Right renal cortex interstitium (tissue), 3 donors: ENCODE measurements around the gene DTYMK. TPM values are rescaled to one million over a fixed set of nuclear protein-coding genes. Genes with fewer than 3 reads are reported as not detected.

Experiments
- DNase-seq, 3 donors: peaks; one replicate each; pipeline ENCODE4 v3.0.0-alpha.2; 2013; ENCODE audit warnings: low read depth in 3 of 3, low spot score in 2 of 3
- polyA plus RNA-seq, 3 donors: library from polyadenylated mRNA; unstranded; fragments of 120-200 nt; gene quantifications; one replicate each; pipeline ENCODE4 v1.2.1, GENCODE V29; 2013; ENCODE audit not compliant: insufficient read length in 3 of 3

Gene DTYMK
- polyA plus RNA-seq, 3 donors = 32.7 to 39.0 (median 37.4) TPM

DNA sequence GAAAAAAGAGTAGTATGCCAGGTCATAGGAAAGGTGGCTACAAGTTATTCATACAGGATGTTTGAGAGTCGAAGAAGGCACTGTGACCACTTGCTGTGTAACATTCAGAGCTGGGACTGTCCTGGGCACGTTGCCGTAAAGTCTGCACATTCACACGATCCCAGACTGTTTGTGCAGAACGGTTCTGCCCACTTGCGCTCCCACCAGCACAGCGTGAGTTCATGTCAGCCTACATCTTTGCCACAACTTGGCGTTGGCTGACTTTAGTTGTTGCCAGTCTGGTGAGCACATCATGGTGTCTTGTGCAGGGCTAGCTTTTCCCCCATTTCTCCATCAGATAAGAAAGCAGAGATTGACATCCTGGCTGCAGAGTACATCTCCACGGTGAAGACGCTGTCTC is 22.3 kb upstream of the DTYMK start:
- no peak for DNase-seq

DNA sequence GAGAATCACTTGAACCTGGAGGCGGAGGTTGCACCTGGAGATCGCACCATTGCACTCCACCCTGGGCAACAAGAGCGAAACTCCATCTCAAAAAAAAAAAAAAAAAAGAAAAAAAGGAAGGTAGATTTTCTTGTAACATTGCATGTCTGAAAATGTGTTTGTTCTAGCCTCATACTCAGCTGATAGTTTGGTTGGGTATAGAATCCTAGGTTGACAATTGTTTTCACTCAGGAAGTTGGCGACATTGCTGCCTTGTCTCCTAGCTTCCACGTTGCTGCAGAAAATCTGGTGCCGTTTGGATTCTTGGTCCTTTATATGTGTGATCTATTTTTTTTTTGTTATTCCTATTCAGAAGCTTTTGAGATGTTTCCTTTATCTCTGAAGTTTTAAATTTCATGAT is 19.9 kb upstream of the DTYMK start:
- DNase-seq = no peak

DNA sequence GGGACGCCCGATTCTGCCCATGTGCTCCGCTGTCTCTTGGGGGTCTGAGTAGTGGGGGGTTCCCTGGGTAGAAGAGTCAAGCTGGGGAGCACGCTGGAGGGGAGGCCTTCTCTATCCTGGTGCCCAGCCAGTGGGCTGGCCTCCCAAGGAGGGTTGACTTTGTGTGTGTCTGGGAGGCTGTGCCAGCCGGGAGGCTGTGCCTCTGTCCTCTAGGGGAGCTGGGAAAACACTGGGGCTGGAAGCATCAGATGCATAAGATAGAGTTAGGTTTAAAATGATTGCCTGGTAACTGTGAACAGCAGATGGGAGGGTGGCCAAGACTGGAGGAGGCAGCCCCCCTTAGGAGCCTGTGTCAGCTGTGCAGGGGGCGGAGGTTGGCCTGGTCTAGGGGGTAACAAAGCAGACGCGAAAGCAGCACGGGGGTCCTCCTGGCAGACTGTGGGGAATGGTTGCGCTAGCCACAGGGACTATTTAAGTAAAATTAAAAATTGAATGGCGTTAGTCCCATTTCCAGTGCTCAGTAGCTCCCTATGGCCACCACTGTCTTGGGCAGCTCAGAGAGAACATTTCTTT is 16.5 kb upstream of the DTYMK start:
- DNase-seq = no peak

DNA sequence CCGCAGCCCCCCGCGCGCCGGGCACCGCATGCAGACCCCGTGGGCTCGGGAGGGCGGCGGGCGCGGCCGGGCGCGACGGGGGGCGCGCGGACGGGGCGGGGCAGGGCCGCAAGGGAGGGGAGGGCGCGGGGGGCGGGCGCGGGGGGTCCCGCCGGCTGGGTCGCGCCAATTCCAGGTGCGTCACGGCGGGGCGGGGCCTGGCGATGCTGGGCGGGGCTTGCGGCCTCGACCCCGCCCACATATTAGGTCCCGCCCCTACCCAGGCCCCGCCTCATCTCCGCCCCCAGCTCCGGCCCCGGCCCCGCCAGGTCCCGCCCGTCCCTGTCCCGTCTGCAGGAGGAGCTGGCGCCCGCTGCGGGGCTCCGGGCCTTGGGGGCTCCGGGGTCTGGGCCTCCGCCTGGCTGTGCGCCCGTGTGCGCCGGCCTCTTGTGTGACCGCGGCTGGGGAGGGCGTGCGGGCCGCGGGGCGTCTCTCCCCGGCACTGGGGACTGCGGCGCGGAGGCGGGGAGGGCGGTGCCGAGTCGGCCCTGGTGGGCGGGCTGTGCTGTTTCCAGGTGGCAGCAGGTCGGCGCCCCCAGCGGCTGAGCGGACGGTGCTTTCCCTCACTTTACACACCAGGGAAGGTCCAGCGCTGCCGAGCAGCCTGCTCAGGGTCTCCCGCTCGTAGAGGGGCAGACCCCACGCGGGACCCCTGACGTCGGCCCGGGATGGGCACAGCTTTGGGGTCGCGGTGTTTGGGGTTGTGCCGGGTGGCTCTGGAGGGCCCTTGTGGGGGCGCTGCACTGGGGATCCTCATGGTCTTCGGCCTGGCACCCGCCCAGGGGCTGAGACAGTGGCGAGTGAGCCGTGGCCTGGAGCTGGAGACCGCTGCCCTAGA is 15.8 kb upstream of the DTYMK start:
- peak; percentile 45 to 74 (median 71) for DNase-seq

DNA sequence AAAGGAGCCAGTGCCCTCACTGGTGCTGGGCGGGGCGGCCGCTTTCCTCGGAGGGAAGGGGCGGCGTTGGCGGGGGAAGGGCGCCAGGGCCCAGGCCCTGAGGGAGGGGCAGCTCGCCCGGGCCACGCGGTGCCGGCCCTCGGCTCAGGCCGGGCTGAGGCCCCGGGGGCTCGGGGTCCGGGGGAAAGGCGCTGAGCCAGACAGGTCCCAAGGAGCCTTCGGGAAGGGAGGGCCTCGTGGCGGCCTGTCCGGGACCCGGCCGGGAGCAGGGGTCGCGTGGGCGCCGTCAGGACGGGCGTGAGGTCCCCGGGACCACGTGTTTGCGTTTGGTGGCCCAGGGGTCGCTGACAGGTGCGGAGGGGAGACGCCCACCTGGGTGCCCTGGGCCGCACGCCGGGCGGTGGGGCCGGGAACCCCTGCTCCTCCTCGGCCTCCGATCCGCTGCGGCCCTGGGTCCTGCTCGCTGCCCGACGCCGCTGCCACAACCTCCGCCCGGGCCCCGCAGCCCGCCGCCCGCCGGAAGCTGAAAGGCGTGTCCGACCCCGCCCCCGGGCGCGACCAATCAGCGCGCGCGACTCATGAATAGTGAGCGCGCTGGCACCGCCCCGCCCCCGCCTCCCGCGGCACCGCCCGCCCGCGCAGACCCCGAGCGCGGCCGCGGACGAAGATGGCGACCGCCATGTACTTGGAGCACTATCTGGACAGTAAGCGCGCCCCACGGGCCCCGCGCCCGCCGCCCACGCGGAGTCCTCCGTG is 15.0 kb upstream of the DTYMK start, which contains the start of gene ING5:
Gene ING5, plus strand, starts transcription at position 641 of the 756 bp plus-strand sequence. Its CDS starts 27 bp downstream, at position 668.
- DNase-seq = peak; percentile 60 to 86 (median 81)

DNA sequence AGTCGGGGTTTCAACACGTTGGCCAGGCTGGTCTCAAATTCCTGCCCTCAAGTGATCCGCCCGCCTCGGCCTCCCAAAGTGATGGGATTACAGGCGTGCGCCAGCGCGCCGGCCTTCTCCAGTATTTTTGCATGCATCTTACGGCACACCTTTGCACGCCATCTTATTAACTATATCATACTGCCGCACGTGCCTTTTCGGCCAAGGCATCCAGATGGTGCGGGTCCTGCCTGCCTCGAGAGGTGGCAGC is 14.5 kb upstream of the DTYMK start:
- DNase-seq = peak in 1 of 3 donors; percentile 33

DNA sequence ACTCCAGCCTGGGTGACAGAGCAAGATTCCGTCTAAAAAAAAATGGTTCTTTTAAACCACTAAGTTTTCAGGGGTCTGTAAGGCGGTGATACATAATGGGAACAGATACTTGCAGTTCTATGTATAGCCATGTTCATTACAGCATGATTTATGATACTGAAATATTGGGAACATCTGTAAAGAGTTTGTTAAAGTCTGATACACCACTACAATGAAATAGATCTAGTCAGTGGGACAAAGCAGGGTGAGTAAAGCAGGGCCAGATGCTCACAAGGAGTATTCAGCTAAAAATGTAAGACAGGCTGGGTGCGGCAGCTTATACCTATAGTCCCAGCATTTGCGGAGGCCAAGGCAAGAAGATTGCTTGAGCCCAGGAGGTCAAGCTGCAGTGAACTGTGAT is 9.0 kb upstream of the DTYMK start:
- DNase-seq = no peak

DNA sequence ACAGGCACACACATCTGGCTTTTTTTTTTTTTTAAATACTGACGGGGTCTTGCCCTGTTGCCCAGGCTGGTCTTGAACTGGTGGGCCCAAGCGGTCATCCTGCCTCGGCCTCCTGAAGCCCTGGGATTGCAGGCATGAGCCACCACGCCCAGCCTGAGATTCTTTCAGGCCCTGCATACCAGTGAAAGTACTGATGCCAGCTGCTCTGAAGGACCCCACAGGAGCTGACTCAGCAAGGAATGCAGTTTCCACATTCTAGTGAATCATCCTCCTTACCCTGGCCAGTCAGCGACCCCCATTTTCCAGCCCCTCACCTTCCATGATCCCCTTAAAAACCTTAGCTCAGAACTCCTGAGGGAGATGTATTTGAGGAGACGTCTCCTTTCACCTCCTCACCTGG is 5.8 kb upstream of the DTYMK start:
- DNase-seq = no peak

DNA sequence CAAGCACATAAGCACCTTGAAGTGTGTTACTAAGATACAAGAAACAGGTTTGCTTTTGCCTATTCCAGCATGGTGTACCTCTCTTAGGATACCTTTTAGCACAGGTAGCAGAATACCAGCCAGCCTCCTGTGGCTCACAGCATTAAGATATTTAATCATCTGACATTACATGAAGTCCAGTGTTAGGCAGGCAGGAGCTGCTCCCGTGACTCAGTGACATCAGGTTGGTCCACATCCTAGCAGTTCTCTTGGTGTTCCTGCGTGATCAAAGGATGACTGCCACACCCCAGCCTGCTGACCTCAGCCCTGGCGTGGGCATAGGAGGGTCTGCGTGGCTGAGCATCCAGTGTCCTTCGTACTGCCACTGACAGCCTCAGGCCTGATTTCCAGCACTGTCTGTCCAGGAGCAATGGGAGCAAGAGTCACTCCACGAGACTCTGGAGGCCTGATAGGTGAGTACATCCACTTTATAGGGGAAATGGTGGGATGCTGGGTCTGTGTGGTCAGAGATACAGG is 3.6 kb upstream of the DTYMK start:
- DNase-seq = no peak

DNA sequence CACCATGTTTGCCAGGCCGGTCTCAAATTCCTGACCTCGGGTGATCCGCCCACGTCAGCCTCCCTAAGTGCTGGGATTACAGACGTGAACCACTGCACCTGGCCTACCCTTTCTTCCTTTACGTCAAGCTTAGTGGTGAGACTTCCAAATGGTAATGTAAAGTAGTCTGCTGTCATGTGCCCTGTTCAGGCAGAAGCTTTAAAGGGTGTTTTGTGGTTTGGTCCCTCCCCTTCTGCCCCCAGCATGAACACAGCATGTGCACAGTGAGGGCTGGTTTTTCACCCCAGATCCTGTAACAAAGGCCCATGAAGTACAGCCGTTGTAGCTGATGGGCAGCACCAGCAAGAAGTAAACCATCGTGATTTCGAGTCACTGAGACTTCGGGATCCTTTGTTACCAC is 2.7 kb upstream of the DTYMK start:
- DNase-seq = no peak

DNA sequence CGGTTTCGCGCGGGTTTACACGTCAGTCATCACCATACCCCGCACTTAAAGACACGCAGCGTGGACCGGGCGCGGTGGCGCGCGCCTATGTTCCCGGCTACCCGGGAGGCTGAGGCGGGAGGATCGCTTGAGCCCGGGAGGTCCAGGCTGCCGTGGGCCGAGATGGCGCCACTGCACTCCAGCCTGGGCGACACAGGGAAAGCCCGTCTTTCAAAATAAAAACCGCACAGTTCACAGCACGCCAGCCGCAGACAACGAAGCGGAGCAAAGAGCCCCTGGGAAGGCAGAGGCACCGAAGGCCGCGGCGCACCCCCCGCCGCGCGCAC is 328 bp downstream of the DTYMK start:
- DNase-seq = no peak

DNA sequence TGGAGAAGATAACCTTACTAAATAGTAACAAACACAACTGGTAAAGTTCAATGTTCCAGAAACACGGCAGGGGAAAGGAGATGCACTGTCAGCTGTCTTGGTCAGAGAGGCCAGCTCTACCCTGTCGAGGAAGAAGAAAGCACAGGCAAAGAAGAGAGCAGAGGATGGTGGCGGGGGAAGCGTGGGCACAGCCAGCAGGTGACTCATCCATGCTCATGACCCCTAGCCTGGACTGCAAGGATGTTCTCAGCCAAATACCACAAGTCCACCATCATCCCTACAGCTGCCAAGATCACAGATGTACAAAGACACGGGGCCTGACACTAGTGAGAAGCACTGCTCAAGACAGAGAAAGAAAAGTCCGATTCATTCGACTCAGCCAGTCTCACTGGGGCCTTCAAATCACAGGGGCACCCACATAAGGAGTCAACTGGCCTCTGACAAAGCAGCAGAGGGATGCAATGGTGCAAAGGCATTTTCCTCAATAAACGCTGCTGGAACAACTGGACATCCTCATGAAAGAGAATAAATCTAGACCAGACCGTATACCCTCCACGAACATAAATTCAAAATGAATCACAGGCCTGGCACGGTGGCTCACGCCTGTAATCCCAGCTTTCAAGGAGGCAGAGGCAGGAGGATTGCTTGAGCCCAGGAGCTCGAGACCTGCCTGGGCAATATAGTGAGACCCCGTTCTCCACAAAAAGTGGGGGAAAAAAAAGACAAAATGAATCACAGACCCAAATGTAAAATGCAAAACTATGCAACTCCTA is 5.6 kb downstream of the DTYMK start:
- DNase-seq = no peak

DNA sequence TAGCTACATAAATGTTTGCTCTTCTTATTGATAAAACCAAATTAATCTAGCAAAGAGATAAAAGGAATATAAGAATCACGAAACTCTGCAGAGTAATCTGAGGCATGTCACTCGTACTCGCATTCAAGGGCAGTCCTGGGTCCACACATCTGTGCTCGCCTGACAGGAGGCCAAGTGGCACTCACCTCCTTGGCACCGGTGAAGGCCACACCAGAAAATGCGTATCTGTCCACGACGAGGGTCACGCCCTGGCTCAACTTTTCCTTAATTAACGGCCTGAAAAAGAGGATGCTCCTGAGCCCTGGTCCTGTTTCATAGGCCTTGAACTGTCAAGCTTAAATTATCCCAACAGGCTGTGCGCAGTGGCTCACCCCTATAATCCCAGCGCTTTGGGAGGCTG is 6.6 kb downstream of the DTYMK start:
- no peak for DNase-seq

DNA sequence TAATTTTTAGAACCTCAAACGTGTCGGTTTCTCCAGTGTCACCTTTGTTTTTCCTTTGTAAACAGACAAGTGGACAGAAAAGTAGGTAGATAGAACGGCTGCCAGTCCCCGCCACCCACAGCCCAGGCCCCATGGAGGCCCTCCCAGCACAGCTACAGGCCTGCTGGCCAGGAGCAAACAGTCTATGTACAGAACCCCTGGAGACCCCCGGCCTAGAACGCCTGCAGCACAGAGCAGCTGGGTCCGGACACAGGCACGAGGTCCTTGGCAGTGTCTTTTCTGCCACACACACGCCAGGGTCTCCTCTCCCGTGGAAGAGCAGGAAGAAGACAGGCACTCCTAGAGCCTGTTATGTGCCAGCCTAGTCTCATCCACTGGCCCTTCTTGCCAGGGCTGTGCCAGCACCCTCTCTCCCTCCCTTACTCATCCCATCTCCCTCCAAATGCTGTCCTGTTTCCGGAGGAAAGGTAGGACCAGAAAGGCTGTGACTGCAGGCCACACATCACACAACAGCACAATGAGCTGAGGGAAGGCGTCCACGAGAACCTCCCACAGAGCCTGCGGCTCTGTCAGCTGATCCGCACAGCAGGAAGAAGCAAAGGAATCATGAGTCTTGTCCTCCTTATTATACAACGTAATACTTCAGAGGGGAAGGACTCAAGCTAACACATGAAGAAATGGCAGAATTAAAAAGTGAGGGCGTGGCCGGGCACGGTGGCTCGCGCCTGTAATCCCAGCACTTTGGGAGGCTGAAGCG is 7.7 kb downstream of the DTYMK start:
- DNase-seq = no peak

DNA sequence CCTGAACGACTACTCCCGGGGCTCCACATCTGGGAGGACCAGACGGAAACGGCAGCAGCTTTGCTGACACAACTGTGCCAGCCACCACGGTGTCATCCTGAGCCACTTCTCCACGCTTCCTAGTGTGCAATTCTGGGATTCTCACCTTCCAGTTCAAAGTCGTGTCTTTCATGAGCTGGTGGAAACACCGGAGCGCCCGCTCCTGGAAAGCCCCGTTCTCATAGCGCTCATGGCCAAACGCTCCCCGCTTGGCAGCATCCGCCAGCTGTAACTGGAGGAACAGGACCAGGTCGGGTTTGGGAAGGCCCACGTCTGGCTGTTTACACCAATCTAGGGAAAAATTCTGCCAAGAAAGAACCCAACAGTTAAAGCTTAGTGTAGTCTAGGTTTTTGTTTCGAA is 8.3 kb downstream of the DTYMK start:
- no peak for DNase-seq

DNA sequence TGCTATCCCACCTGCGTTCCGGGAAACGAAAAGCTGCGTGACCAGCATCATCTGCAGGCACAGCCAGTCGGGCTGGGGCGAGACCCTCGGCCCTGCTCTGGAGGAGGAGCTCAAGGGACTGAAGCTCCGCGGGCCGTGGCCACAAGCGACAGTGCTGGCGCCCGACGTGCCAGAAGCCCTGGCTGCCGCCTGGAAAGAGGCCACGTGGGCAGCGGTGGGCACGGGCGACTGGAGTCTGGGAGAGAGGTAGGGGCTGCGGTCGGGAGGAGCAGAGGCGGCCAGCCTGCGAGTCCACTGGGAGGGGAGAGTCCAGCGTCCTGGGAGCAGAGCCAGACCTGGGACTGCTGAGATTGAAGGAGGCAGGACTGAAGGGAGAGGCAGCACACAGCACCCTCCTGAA is 9.2 kb downstream of the DTYMK start:
- no peak for DNase-seq

DNA sequence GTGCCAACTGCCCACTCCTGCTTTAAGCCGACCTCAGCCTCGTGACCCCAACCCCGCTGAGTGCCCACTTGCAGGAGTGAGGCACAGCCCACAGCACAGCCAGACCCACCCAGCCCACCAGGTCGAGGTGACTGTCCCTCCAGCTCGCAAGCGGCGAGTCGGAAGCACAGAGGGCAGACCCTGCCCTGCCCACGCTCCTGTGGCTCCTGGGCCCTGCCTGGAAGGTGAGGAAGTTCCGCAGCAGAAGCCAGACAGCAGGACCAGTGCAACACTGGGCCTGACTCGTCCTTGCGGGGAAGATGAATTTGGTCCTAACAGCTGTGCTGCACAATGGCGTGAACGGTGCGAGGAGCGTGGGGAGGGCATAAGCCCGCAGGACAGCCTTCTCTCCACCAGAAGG is 9.9 kb downstream of the DTYMK start:
- no peak for DNase-seq

DNA sequence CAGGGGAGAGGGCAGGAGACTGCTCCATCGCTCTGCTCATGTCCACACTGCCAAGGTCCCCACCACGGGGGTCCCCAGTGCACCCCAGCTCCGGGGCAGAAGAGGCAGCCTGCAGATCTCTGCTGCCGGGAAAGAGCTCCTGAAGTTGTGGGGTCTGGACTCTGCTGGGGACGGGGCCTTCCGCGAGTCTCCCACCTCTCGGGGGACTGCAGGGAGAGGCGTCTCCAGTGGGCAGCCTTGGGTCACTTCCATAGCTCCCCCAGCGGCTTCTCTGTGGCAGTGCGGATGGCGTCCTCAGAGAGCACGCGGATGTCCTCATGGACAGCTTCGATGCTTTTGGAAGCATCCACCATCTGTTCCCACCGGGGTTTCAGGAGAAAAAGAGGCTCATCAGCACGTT is 10.7 kb downstream of the DTYMK start:
- no peak for DNase-seq

DNA sequence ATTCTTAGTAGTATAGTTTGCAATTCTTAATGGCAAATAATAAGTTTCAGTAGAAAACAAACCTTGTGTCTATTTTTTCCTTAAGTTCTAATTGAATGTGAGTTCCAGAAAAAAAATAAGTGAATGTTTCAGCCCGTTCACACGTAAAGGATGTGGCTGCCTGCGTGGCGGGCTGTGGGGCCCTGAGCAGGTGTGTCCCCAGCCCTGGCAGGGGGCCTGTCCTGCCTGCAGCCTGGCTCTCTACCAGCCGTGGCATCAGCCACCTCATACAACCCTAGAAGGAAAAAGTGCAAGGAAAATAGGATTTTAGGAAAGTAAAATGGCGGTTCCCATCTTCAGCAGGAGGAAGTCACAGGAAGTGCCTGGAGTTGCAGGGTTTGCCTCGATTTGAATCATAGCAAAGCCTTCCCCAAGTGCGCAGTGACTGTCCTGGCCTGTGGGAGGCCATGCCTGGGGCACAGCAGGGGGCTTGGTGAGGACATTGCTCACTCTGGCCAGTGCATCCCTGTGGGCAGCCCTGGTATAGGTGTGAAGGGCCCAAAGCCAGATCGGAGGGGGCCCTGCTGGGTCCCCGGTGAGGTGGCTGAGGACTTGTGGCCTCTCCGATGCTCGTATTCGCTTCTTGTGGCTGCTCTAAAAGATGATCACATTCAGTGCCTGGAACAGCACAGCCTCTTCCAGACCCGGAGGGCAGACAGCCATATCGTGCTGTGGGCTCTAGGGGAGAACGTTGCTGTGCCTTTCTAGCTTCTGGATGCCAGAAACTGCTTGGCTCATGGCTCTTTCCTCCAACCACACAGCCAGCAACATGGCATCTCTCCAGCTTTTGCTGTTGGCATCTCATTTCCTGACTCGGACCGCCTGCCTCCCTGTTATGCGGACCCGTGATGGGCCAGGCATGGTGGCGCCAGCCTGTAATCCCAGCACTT is 12.6 kb downstream of the DTYMK start:
- no peak for DNase-seq
